H9 (cell line): ENCODE data around the gene SMIM21. TPM values are rescaled to one million over a fixed set of nuclear protein-coding genes. Genes with fewer than 3 reads are reported as not detected.
A peak's percentile ranks its signal among the peaks of the same experiment; 100 is the strongest.

Source experiments
- DNase-seq: peaks from one replicate; pipeline ENCODE4 v3.0.0-alpha.2; 2017
- H2AFZ ChIP-seq: one replicate; pipeline ENCODE4 v1.6.1; 2013; ENCODE audit warnings: mild to moderate bottlenecking, low read length, control low read depth, moderate library complexity
- H2AK5ac ChIP-seq: 2 replicates; pipeline ENCODE4 v1.6.1; 2013; ENCODE audit warnings: low read length, control low read depth, mixed read lengths; ENCODE audit not compliant: insufficient read length
- H2BK120ac ChIP-seq: one replicate; pipeline ENCODE4 v1.6.1; 2013; ENCODE audit warnings: low read depth, mild to moderate bottlenecking, low read length, control low read depth, inconsistent platforms; ENCODE audit not compliant: poor library complexity, severe bottlenecking
- H2BK12ac ChIP-seq: 2 replicates; pipeline ENCODE4 v1.6.1; 2013; ENCODE audit warnings: low read length, control low read depth, mixed read lengths, low read depth; ENCODE audit not compliant: insufficient read length
- H2BK15ac ChIP-seq: 2 replicates; pipeline ENCODE4 v1.6.1; 2013; ENCODE audit warnings: low read depth, low read length, control low read depth
- H2BK20ac ChIP-seq: one replicate; pipeline ENCODE4 v1.6.1; 2013; ENCODE audit warnings: low read depth, mild to moderate bottlenecking, low read length, control low read depth, inconsistent platforms; ENCODE audit not compliant: poor library complexity, severe bottlenecking
- H2BK5ac ChIP-seq: 2 replicates; pipeline ENCODE4 v1.6.1; 2013; ENCODE audit warnings: low read length, control low read depth, mixed read lengths; ENCODE audit not compliant: insufficient read length
- H3K14ac ChIP-seq: 2 replicates; pipeline ENCODE4 v1.6.1; 2013; ENCODE audit warnings: low read length, control low read depth; ENCODE audit not compliant: insufficient read depth
- H3K18ac ChIP-seq: 2 replicates; pipeline ENCODE4 v1.6.1; 2013; ENCODE audit warnings: low read depth, mild to moderate bottlenecking, mixed read lengths, low read length, control low read depth; ENCODE audit not compliant: insufficient read length
- H3K23ac ChIP-seq: 2 replicates; pipeline ENCODE4 v1.6.1; 2013; ENCODE audit warnings: low read length, control low read depth, mixed read lengths, low read depth; ENCODE audit not compliant: insufficient read length
- H3K23me2 ChIP-seq: 2 replicates; pipeline ENCODE4 v1.6.1; 2013; ENCODE audit warnings: low read depth, mild to moderate bottlenecking, mixed read lengths, low read length, control low read depth; ENCODE audit not compliant: insufficient read length, poor library complexity, severe bottlenecking
- H3K27ac ChIP-seq: 2 replicates; pipeline ENCODE4 v1.5.1; 2013; ENCODE audit warnings: low read length, control low read depth, mixed read lengths, low read depth; ENCODE audit not compliant: insufficient read length
- H3K27me3 ChIP-seq: 2 replicates; pipeline ENCODE4 v1.6.1; 2013; ENCODE audit warnings: low read length, control low read depth, inconsistent platforms; ENCODE audit not compliant: insufficient read depth
- H3K4ac ChIP-seq: 2 replicates; pipeline ENCODE4 v1.6.1; 2013; ENCODE audit warnings: low read depth, mild to moderate bottlenecking, control low read depth, inconsistent platforms, low read length, moderate library complexity
- H3K4me1 ChIP-seq: 2 replicates; pipeline ENCODE4 v1.6.1; 2013; ENCODE audit warnings: low read length, control low read depth, inconsistent platforms; ENCODE audit not compliant: insufficient read depth
- H3K4me2 ChIP-seq: 2 replicates; pipeline ENCODE4 v1.6.1; 2013; ENCODE audit warnings: low read length, control low read depth, mixed read lengths; ENCODE audit not compliant: insufficient read length, insufficient read depth
- H3K56ac ChIP-seq: 2 replicates; pipeline ENCODE4 v1.6.1; 2013; ENCODE audit warnings: low read depth, mild to moderate bottlenecking, mixed read lengths, low read length, control low read depth; ENCODE audit not compliant: insufficient read length
- H3K79me1 ChIP-seq: 2 replicates; pipeline ENCODE4 v1.6.1; 2013; ENCODE audit warnings: low read depth, mild to moderate bottlenecking, moderate library complexity, low read length, control low read depth, inconsistent platforms; ENCODE audit not compliant: insufficient read depth, poor library complexity, severe bottlenecking
- H3K79me2 ChIP-seq: 2 replicates; pipeline ENCODE4 v1.6.1; 2013; ENCODE audit warnings: low read length, control low read depth, inconsistent platforms; ENCODE audit not compliant: insufficient read depth
- H3K9ac ChIP-seq: 2 replicates; pipeline ENCODE4 v1.6.1; 2013; ENCODE audit warnings: low read length, control low read depth, mixed read lengths; ENCODE audit not compliant: insufficient read length; ENCODE audit errors: extremely low read depth
- H3K9me3 ChIP-seq: one replicate; pipeline ENCODE4 v1.6.1; 2013; ENCODE audit warnings: low read depth, low read length, inconsistent platforms; ENCODE audit not compliant: control insufficient read depth
- H3T11ph ChIP-seq: one replicate; pipeline ENCODE4 v1.6.1; 2013; ENCODE audit warnings: mild to moderate bottlenecking, low read length, control low read depth, inconsistent platforms
- H4K20me1 ChIP-seq: one replicate; pipeline ENCODE4 v1.6.1; 2013; ENCODE audit not compliant: control insufficient read depth, insufficient read length, insufficient read depth
- H4K5ac ChIP-seq: 2 replicates; pipeline ENCODE4 v1.6.1; 2013; ENCODE audit warnings: low read depth, mild to moderate bottlenecking, mixed read lengths, low read length, control low read depth; ENCODE audit not compliant: insufficient read length
- H4K8ac ChIP-seq: replicated peaks from 2 replicates; pipeline ENCODE4 v1.6.1; 2013; ENCODE audit warnings: low read length, control low read depth, mixed read lengths, low read depth; ENCODE audit not compliant: insufficient read length
- H4K91ac ChIP-seq: 2 replicates; pipeline ENCODE4 v1.6.1; 2013; ENCODE audit warnings: low read depth, mild to moderate bottlenecking, moderate library complexity, mixed read lengths, low read length, control low read depth; ENCODE audit not compliant: insufficient read length
- H3K27ac Mint-ChIP-seq, 3 experiments: 2 replicates in 2 of 3; 3 replicates in 1 of 3; pipeline ENCODE4 v1.8.0; 2020 to 2021; ENCODE audit warnings: mixed read lengths in 3 of 3, mild to moderate bottlenecking in 1 of 3, moderate library complexity in 1 of 3
- H3K27me3 Mint-ChIP-seq: 2 replicates; pipeline ENCODE4 v1.8.0; 2021; ENCODE audit warnings: low read depth, mild to moderate bottlenecking, moderate library complexity, mixed read lengths
- H3K36me3 Mint-ChIP-seq, 3 experiments: 2 replicates in 2 of 3; 3 replicates in 1 of 3; pipeline ENCODE4 v1.8.0; 2020 to 2021; ENCODE audit warnings: low read depth in 3 of 3, mixed read lengths in 3 of 3; ENCODE audit not compliant: insufficient read depth in 1 of 3
- H3K4me1 Mint-ChIP-seq, 2 experiments: 2 replicates each; pipeline ENCODE4 v1.8.0; 2020; ENCODE audit warnings: mixed read lengths in 2 of 2
- H3K4me3 Mint-ChIP-seq, 2 experiments: 2 replicates in 1 of 2; 3 replicates in 1 of 2; pipeline ENCODE4 v1.8.0; 2020 to 2021; ENCODE audit warnings: mild to moderate bottlenecking in 2 of 2, mixed read lengths in 2 of 2, moderate library complexity in 1 of 2
- H3K9me3 Mint-ChIP-seq, 2 experiments: 2 replicates in 1 of 2; 3 replicates in 1 of 2; pipeline ENCODE4 v1.8.0; 2020; ENCODE audit warnings: mild to moderate bottlenecking in 2 of 2, mixed read lengths in 2 of 2, moderate library complexity in 1 of 2
- CTCF ChIP-seq: fragments of 200-600 bp; sonication (generic); conservative IDR thresholded peaks from 3 replicates; pipeline ENCODE4 v1.8.0; 2021; ENCODE audit warnings: antibody characterized with exemption, mild to moderate bottlenecking
- WGBS: extraction: QIAGEN DNeasy Blood & Tissue Kit; methylation state at CpG from one replicate; pipeline ENCODE4 v1.1.7; 2013; ENCODE audit warnings: missing lambda C conversion rate, low lambda C conversion rate, mixed read lengths; ENCODE audit not compliant: insufficient read length; ENCODE audit errors: extremely low coverage; 5-methylcytosine and 5-hydroxymethylcytosine counted together
- total RNA-seq: library from RNA; stranded (reverse); gene quantifications from 2 replicates; pipeline ENCODE4 v1.2.1, GENCODE V29; 2021

Gene SMIM21
- total RNA-seq, 1 experiment from 2014 or later = not detected

DNA sequence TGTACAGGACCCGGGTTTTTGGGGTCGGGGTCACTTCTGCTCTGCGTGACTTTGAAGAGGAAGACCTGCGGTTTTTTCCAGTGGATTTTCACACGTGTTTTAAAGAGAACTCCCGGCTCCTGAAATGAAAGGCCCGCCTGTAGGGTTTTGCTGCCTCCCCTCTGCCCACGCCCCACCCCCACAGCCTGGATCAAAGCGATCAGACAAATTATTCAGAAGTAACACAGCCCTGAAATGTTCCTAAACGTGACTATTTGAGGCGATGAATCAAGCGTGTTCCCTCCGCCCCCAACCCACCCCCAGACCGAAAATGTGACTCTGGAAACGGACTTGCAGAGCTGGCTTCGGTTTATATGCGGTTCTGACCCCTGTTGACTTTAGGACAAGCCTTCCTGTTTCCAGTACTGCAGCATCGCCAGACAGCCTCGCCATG, 28.7 kb upstream of the SMIM21 start:
- Histone ChIP-seq H3K23me2 (no peaks in the 10 kb centered on the region), H2BK15ac (no peak overlapping the region), H2BK20ac (no peak overlapping the region), H3K18ac (no peak overlapping the region), H3K27ac (no peak overlapping the region), H2BK120ac (no peak overlapping the region), H2AFZ (no peak overlapping the region), H4K91ac (no peak overlapping the region), H3K27me3 (peaks cover 4% of the 10 kb centered on the region; the same call in 1 of the 2 replicates), H4K8ac (no peak overlapping the region), H3K56ac (no peak overlapping the region), H3K4me1 (no peaks in the 10 kb centered on the region), H2AK5ac (no peak overlapping the region), H4K5ac (no peak overlapping the region), H3K79me2 (no peaks in the 10 kb centered on the region), H2BK12ac (no peak overlapping the region), H3K4ac (no peak overlapping the region), H3K14ac (no peak overlapping the region), H3K23ac (no peak overlapping the region), H4K20me1 (no peaks in the 10 kb centered on the region), H2BK5ac (no peak overlapping the region), H3K9ac (no peak overlapping the region), H3K9me3 (no peaks in the 10 kb centered on the region), H3T11ph (no peak overlapping the region), H3K79me1 (no peaks in the 10 kb centered on the region), H3K4me2 (peak overlapping the region; percentile 65)
- Mint-ChIP-seq H3K36me3 (peaks cover 0 to 16% (median 11%) of the 10 kb centered on the region in 3 experiments; a peak in 6 of 7 replicates), H3K27me3 (peaks cover 50% of the 10 kb centered on the region), H3K4me3 (peak overlapping the region; percentile 53 to 77), H3K9me3 (peaks cover 11 to 16% of the 10 kb centered on the region in 2 experiments), H3K27ac (no peak overlapping the region), H3K4me1 (peaks cover 14 to 15% of the 10 kb centered on the region in 2 experiments)
- no peak for DNase-seq
- no peak for TF ChIP-seq CTCF
- no CpG with 5 or more reads among the region's 19 CpGs for WGBS
